MM.1S (cell line): ENCODE data around the gene AXL.

Experiments
- EZH2phosphoT487 ChIP-seq: fragments of 300-600 bp; sonication (generic); IDR thresholded peaks from 2 replicates; pipeline ENCODE4 v1.6.1; 2018; ENCODE audit warnings: antibody characterized with exemption, low read length
- TF ChIP-seq, protein P1 (sequence below): fragments of 300-600 bp; sonication (generic); IDR thresholded peaks from 2 replicates; pipeline ENCODE4 v1.5.1; 2016; ENCODE audit warnings: antibody characterized with exemption, low read length, mixed read lengths

DNA sequence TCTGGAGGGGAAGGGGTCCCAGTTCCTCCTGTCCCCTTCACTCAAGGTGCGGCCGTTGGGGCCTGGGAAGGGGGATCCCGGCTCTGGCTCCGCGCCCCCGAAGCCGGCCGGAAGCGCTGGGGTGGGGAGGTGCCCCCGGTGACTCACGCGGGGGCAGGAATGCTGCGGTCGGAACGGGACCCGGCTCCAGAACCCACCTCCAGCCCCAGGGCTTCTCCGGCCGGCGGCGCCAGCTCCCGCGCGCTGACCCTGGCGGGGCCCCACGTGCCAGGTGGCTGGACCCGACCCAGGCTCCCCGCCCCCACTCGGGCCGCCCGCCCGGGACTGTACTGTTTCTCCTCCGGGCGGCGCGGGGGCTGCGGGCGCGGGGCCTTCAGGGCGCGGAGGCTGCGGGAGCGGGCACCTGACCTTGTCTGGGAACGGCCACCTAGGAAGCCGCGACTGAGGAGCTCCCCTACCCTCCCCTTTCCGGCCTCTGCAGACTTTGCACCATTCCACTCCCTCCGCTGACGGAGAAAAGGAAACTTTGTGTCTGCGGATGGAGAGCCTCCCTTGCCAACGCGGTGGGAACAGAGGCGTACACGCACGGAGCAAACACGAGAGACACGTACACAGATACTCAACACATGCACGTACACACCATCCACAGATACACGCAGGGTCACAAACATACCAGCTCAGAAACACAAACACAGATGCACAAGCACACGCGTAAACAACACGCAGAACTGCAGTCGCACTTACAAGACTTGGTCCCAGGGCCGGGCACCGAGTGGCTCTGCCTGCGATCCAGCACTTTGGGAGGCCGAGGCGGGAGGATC lies 7.2 kb downstream of the AXL start:
- TF ChIP-seq, protein P1, sequence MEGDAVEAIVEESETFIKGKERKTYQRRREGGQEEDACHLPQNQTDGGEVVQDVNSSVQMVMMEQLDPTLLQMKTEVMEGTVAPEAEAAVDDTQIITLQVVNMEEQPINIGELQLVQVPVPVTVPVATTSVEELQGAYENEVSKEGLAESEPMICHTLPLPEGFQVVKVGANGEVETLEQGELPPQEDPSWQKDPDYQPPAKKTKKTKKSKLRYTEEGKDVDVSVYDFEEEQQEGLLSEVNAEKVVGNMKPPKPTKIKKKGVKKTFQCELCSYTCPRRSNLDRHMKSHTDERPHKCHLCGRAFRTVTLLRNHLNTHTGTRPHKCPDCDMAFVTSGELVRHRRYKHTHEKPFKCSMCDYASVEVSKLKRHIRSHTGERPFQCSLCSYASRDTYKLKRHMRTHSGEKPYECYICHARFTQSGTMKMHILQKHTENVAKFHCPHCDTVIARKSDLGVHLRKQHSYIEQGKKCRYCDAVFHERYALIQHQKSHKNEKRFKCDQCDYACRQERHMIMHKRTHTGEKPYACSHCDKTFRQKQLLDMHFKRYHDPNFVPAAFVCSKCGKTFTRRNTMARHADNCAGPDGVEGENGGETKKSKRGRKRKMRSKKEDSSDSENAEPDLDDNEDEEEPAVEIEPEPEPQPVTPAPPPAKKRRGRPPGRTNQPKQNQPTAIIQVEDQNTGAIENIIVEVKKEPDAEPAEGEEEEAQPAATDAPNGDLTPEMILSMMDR: no peak
- TF ChIP-seq EZH2phosphoT487: no peak
